Activated T-cell treated with anti-CD3 and anti-CD28 coated beads for 48 hours (primary cell): ENCODE data around the gene MS4A8.
"Not testable (repeated sequence)": the region's sequence is repeated elsewhere in the genome, so short reads cannot be mapped to it uniquely, and the experiment has no call there.

Experiments
- DNase-seq: peaks from one replicate; pipeline ENCODE4 v3.0.0-alpha.2; 2020; ENCODE audit warnings: low read depth

MS4A8 gene, protein sequence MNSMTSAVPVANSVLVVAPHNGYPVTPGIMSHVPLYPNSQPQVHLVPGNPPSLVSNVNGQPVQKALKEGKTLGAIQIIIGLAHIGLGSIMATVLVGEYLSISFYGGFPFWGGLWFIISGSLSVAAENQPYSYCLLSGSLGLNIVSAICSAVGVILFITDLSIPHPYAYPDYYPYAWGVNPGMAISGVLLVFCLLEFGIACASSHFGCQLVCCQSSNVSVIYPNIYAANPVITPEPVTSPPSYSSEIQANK

GRCh38 chr11:60699284-60699691 lies at the start of gene MS4A8:
TSS of gene MS4A8 (plus strand) at chr11:60699612. CDS start at chr11:60700861, 1,249 bp downstream.
- no peak for DNase-seq

- no peak for DNase-seq
Measured at GRCh38 chr11:60657888-60658287, 41.5 kb upstream of the MS4A8 start.

DNA sequence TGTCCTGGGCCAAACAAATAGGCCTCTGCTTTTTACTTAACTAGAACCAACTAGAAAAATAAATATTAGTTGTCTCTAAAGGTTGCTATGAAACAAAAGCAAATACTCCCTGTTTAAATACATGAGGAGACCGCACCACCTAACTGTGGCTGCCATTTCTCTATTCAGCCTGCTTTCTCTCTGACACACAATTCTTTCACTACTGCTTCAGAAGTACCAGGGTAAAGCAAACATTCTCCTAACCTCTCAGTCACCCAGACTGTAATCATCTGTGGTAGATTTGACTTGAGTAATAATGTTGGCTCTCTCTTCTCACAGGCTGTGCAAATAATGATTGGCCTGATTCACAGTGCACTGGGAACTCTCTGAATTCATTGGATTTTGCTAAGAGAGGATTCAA lies 41.0 kb upstream of the MS4A8 start:
- no peak for DNase-seq

GRCh38 chr11:60672255-60672654 lies 27.2 kb upstream of the MS4A8 start:
- no peak for DNase-seq

- DNase-seq: not testable (repeated sequence)
Measured at GRCh38 chr11:60678231-60678630, 21.2 kb upstream of the MS4A8 start.

- no peak for DNase-seq
Measured at GRCh38 chr11:60679879-60680278, 19.5 kb upstream of the MS4A8 start.

GRCh38 chr11:60680455-60681119 lies 18.8 kb upstream of the MS4A8 start:
- no peak for DNase-seq

GRCh38 chr11:60684541-60684848 lies 14.9 kb upstream of the MS4A8 start:
- not testable (repeated sequence) for DNase-seq

GRCh38 chr11:60691661-60692060 lies 7.8 kb upstream of the MS4A8 start:
- DNase-seq: no peak

DNA sequence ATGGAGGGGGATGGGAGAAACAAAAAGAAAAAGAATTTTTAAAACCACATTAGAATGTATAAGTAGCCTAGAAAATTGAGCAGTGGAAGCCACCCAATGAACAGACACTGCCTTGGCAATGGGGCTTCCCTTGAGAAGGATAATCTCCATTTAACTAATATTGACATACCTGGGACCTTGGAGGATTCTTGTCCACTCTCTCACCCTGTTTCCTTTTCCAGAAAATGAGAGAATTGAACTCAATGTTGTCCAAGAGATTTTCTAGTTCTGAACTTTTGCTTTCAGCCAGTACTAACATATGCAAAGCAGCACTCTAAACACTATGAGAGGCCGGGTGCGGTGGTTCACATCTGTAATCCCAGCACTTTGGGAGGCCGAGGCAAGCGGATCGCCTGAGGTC lies 524 bp downstream of the MS4A8 start:
- DNase-seq: no peak

- no peak for DNase-seq
Measured at GRCh38 chr11:60700689-60701468, 1.5 kb downstream of the MS4A8 start.

- DNase-seq: no peak
Measured at GRCh38 chr11:60701469-60701818, 2.0 kb downstream of the MS4A8 start.

- no peak for DNase-seq
Measured at GRCh38 chr11:60703374-60703773, 4.0 kb downstream of the MS4A8 start.

- DNase-seq: no peak
Measured at GRCh38 chr11:60705895-60706294, 6.5 kb downstream of the MS4A8 start.

DNA sequence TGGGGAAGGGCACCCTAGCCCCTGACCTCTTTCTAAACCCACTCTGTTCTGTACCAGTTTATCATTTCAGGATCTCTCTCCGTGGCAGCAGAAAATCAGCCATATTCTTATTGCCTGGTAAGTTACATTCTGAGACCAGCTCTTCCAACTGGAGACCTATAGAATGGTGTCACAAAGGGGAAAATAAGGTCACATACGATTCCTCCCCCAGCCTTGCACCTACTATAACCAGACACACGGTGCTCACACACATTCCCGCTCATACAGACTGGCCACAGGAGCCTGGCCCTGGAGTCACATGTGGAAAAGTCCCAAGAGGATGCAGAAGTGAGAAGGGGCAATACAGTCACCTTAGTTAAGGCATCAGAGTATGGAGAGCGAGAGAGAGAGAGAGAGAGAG lies 7.5 kb downstream of the MS4A8 start:
- no peak for DNase-seq

GRCh38 chr11:60710482-60710881 lies 11.1 kb downstream of the MS4A8 start:
- no peak for DNase-seq

GRCh38 chr11:60711276-60711675 lies 11.9 kb downstream of the MS4A8 start:
- no peak for DNase-seq

DNA sequence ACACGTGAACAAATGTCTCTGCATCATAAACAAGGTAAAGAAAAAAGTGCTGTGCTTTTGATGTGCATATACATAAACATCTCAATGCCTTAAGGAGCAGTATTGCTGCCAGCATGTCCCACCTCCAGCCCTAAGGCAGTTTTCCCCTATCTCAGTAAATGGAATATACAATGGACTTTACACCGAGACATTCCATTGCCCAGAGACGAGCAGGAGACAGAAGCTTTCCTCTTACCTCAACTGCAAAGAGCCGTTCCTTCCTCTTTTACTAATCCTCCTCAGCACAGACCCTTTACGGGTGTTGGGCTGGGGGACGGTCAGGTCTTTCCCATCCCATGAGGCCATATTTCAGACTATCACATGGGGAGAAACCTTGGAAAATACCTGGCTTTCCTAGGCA lies 14.0 kb downstream of the MS4A8 start:
- DNase-seq: not testable (repeated sequence)

- no peak for DNase-seq
Measured at GRCh38 chr11:60717956-60718355, 18.5 kb downstream of the MS4A8 start.

- DNase-seq: no peak
Measured at GRCh38 chr11:60718524-60719316, 19.3 kb downstream of the MS4A8 start.

DNA sequence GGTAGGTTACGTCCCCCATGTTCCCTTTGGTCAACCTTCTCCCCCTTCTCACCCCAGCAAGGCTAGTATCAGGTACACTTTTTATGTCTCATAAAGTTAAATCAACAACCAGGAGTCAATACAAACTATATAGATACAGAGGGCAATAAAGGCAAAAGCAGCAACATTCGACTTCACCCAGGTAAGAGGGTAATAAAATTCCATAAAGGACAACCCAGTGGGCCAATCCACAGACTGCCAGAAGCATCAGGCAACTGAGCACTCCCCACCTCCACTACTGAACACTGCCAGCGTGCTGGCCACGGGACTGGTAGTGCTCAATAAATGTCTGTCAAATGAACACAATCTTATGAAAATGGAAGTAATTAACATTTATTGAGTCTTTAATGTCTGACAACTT lies 20.0 kb downstream of the MS4A8 start:
- DNase-seq: no peak

DNA sequence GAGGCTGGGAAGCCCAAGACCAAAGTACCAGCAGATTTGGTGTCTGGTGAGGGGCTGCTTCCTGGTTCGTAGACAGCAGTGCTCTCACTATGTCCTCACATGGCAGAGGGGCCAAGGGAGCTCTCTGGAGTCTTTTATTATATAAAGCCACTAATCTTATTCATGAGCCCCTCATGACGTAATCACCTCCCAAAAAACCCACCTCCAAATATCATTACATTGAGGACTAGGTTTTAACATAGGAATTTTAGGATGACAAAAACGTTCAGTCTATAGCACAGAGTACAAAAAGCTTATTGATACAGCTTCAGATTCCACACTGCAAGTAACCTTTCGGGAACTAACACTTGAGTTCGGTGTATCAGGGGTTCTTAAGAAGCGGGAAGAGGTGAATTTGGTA lies 21.0 kb downstream of the MS4A8 start:
- DNase-seq: no peak

DNA sequence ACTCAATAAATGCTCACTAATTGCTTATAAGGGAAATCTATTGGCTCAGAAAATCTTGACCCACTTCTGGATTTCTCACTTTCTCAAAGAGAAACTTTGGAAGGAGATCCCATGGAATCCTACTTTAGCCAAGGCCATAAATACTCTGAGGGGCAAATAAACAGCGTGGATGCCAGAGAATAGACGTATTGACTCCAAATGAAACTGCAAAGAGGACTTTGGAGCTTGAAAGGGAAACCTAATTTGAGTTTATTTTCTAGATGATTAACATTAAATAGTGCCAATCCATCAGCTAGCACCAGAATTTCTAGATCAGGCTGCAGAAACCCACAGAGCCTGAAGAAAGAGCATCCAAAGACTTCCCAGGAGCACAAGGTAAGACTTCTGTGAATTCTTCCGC lies 25.0 kb downstream of the MS4A8 start, which contains the start of gene MS4A18:
MS4A18 (plus strand) TSS at position 301 of the 400 bp plus-strand sequence.
- no peak for DNase-seq
